NCI-H748 (cell line): ENCODE measurements around the gene FBXL7.

Source experiments
- DNase-seq: peaks from one replicate; lab custom pipeline; 2025; ENCODE audit not compliant: unreplicated experiment; lab: John Stamatoyannopoulos, UW

Gene FBXL7

GRCh38 chr5:15538516-15538915 lies 38.5 kb downstream of the FBXL7 start:
- no peak for DNase-seq

GRCh38 chr5:15539951-15540350 lies 40.0 kb downstream of the FBXL7 start:
- no peak for DNase-seq

GRCh38 chr5:15544039-15544438 lies 44.1 kb downstream of the FBXL7 start:
- DNase-seq, result no peak

GRCh38 chr5:15545082-15545481 lies 45.1 kb downstream of the FBXL7 start:
- DNase-seq, result no peak

GRCh38 chr5:15547261-15547839 lies 47.4 kb downstream of the FBXL7 start:
- DNase-seq, result no peak

GRCh38 chr5:15549961-15550360 lies 50.0 kb downstream of the FBXL7 start:
- no peak for DNase-seq

- no peak for DNase-seq
Observed at GRCh38 chr5:15550502-15551112, 50.6 kb downstream of the FBXL7 start.

- no peak for DNase-seq
Observed at GRCh38 chr5:15551113-15551504, 51.1 kb downstream of the FBXL7 start.

GRCh38 chr5:15554542-15554941 lies 54.6 kb downstream of the FBXL7 start:
- DNase-seq, result no peak

- no peak for DNase-seq
Observed at GRCh38 chr5:15555176-15555575, 55.2 kb downstream of the FBXL7 start.

GRCh38 chr5:15558240-15558639 lies 58.3 kb downstream of the FBXL7 start:
- no peak for DNase-seq

- no peak for DNase-seq
Observed at GRCh38 chr5:15558681-15559080, 58.7 kb downstream of the FBXL7 start.

- no peak for DNase-seq
Observed at GRCh38 chr5:15560421-15560820, 60.4 kb downstream of the FBXL7 start.

GRCh38 chr5:15564523-15564922 lies 64.5 kb downstream of the FBXL7 start:
- DNase-seq, result no peak

- no peak for DNase-seq
Observed at GRCh38 chr5:15564957-15565356, 65.0 kb downstream of the FBXL7 start.

- DNase-seq, result no peak
Observed at GRCh38 chr5:15566306-15566705, 66.3 kb downstream of the FBXL7 start.

GRCh38 chr5:15566789-15567188 lies 66.8 kb downstream of the FBXL7 start:
- no peak for DNase-seq

GRCh38 chr5:15570491-15570890 lies 70.5 kb downstream of the FBXL7 start:
- DNase-seq, result no peak

GRCh38 chr5:15571081-15571480 lies 71.1 kb downstream of the FBXL7 start:
- no peak for DNase-seq

- DNase-seq, result no peak
Observed at GRCh38 chr5:15571618-15572017, 71.6 kb downstream of the FBXL7 start.

- no peak for DNase-seq
Observed at GRCh38 chr5:15573590-15573989, 73.6 kb downstream of the FBXL7 start.

GRCh38 chr5:15574128-15574527 lies 74.1 kb downstream of the FBXL7 start:
- no peak for DNase-seq

- no peak for DNase-seq
Observed at GRCh38 chr5:15574806-15575325, 74.9 kb downstream of the FBXL7 start.
